Mesothelial cell of epicardium (in vitro differentiated cells): ENCODE data around the gene KIAA0930. TPM values are rescaled to one million over a fixed set of nuclear protein-coding genes. Genes with fewer than 3 reads are reported as not detected.
"Not testable (repeated sequence)": the region's sequence is repeated elsewhere in the genome, so short reads cannot be mapped to it uniquely, and the experiment has no call there.

Experiments used
- DNase-seq, 2 experiments: peaks; one replicate each; pipeline ENCODE4 v3.0.0; 2021; ENCODE audit warnings: low spot score in 2 of 2; ENCODE audit not compliant: unreplicated experiment in 2 of 2
- H3K27ac Mint-ChIP-seq: 2 replicates; pipeline ENCODE4 v1.8.0; 2021; ENCODE audit warnings: mixed read lengths
- H3K27me3 Mint-ChIP-seq: 2 replicates; pipeline ENCODE4 v1.8.0; 2021; ENCODE audit warnings: low read depth, mixed read lengths
- H3K36me3 Mint-ChIP-seq: 2 replicates; pipeline ENCODE4 v1.8.0; 2021; ENCODE audit warnings: mixed read lengths
- H3K4me1 Mint-ChIP-seq: 2 replicates; pipeline ENCODE4 v1.8.0; 2021; ENCODE audit warnings: mixed read lengths
- H3K4me3 Mint-ChIP-seq: 2 replicates; pipeline ENCODE4 v1.8.0; 2021; ENCODE audit warnings: mild to moderate bottlenecking, moderate library complexity, mixed read lengths
- H3K9me3 Mint-ChIP-seq: 2 replicates; pipeline ENCODE4 v1.8.0; 2021; ENCODE audit warnings: mixed read lengths
- total RNA-seq: library from RNA; stranded (reverse); gene quantifications from 3 replicates; pipeline ENCODE4 v1.2.1, GENCODE V29; 2021
- TF ChIP-seq, protein P1 (sequence below): fragments of 200-600 bp; sonication (generic); IDR thresholded peaks from one replicate; pipeline ENCODE4 v1.5.0; 2021; ENCODE audit warnings: antibody characterized with exemption; ENCODE audit not compliant: unreplicated experiment

KIAA0930 gene
- total RNA-seq, 1 donor from 2014 or later, result 31.1 TPM

DNA sequence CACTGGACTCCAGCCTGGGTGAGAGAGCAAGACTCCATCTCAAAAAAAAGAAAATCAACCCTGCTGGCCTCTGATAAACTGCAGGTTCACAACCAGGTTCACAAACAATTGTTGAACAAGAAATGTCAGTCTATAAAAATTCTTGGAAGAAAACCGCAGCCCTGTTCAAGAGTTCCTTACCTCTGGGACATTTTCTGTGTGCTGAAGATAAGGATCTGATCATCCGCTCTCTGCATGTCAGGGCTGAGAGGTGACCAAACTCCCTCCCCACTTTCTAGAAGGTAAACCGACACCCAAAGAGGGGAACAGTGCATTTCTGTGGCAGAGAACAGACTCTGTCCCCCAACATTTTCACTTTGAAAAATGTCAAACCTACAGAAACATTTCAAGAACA, 39.9 kb upstream of the KIAA0930 start:
- Mint-ChIP-seq H3K4me3 (no peak overlapping the region), H3K27me3 (peaks cover 31% of the 10 kb centered on the region), H3K27ac (no peak overlapping the region), H3K36me3 (no peaks in the 10 kb centered on the region), H3K9me3 (no peaks in the 10 kb centered on the region), H3K4me1 (peaks cover 10% of the 10 kb centered on the region)
- TF ChIP-seq, protein P1, sequence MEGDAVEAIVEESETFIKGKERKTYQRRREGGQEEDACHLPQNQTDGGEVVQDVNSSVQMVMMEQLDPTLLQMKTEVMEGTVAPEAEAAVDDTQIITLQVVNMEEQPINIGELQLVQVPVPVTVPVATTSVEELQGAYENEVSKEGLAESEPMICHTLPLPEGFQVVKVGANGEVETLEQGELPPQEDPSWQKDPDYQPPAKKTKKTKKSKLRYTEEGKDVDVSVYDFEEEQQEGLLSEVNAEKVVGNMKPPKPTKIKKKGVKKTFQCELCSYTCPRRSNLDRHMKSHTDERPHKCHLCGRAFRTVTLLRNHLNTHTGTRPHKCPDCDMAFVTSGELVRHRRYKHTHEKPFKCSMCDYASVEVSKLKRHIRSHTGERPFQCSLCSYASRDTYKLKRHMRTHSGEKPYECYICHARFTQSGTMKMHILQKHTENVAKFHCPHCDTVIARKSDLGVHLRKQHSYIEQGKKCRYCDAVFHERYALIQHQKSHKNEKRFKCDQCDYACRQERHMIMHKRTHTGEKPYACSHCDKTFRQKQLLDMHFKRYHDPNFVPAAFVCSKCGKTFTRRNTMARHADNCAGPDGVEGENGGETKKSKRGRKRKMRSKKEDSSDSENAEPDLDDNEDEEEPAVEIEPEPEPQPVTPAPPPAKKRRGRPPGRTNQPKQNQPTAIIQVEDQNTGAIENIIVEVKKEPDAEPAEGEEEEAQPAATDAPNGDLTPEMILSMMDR, result no peak
- no peak for DNase-seq

DNA sequence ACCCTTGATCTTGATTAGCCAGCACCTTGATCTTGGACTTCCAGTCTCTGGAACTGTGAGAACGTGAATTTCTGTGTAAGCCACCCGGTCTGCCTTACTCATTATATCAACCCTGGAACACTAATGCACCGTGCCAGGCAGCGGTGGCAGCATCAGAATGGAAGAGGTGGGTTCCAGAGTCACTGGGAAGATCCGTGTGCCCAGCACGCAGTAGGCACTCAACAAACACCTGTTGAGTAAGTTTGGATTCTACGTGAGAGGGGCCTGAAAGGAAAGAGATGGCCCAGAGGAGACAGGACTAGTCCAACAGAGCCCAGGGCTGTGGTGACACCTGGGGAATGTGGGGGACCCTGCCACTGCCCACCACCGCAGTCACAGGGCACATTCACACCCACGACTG, 37.4 kb upstream of the KIAA0930 start:
- no peak overlapping the region for H3K4me3 Mint-ChIP-seq
- peaks cover 12% of the 10 kb centered on the region for H3K27me3 Mint-ChIP-seq
- H3K36me3 Mint-ChIP-seq, result no peaks in the 10 kb centered on the region
- no peak for DNase-seq
- no peak overlapping the region for H3K27ac Mint-ChIP-seq
- no peaks in the 10 kb centered on the region for H3K9me3 Mint-ChIP-seq
- peaks cover 15% of the 10 kb centered on the region for H3K4me1 Mint-ChIP-seq
- TF ChIP-seq, protein P1, result no peak

DNA sequence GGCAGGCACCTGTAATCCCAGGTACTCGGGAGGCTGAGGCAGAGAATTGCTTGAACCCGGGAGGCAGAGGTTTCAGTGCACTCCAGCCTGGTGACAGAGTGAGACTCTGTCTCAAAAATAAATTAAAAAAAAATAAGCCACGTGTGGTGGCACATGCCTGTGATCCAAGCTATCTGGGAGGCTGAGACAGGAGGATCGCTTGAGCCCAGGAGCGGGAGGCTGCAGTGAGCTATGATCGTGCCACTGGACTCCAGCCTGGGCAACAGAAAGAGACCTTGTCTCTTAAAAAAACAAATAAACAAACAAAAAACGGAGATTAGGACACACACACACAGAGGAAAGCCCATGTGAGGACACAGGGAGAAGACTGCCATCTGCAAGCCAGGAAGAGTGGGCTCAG, 37.0 kb upstream of the KIAA0930 start:
- peaks cover 11% of the 10 kb centered on the region for H3K27me3 Mint-ChIP-seq
- H3K4me3 Mint-ChIP-seq, H3K36me3 Mint-ChIP-seq, H3K9me3 Mint-ChIP-seq, H3K27ac Mint-ChIP-seq, DNase-seq: not testable (repeated sequence)
- peaks cover 15% of the 10 kb centered on the region for H3K4me1 Mint-ChIP-seq

DNA sequence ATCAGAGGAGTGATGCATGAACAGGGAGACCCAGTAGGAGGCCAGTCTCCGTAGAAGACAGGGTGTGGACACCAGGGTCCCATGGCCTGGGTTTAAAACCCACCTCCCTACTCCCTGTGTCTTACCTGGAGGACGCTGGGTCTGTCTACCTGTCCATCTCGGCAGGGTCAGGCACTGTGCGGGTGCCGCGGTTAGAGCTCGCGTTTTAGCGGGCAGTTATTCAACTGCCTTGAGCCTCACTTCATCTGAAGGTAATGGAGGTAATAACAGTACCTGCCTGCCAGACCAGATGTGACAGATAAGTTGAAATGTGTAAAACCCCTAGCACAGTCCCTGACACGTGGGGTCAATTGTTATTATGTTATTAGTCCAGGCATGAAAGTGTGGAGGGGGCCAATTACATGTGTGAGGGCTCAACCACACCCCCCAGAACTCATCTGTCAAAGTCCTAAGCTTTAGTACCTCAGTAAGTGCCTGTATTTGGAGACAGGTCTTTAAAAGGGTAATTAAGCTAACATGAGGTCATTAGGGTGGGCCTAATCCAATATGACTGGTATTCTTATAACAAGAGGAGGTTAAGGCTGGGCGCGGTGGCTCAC, 35.9 kb upstream of the KIAA0930 start:
- Mint-ChIP-seq H3K27me3 (peaks cover 2% of the 10 kb centered on the region), H3K36me3 (no peaks in the 10 kb centered on the region), H3K4me1 (peaks cover 17% of the 10 kb centered on the region), H3K9me3 (no peaks in the 10 kb centered on the region), H3K27ac (no peak overlapping the region), H3K4me3 (no peak overlapping the region)
- TF ChIP-seq, protein P1, result no peak
- no peak for DNase-seq

DNA sequence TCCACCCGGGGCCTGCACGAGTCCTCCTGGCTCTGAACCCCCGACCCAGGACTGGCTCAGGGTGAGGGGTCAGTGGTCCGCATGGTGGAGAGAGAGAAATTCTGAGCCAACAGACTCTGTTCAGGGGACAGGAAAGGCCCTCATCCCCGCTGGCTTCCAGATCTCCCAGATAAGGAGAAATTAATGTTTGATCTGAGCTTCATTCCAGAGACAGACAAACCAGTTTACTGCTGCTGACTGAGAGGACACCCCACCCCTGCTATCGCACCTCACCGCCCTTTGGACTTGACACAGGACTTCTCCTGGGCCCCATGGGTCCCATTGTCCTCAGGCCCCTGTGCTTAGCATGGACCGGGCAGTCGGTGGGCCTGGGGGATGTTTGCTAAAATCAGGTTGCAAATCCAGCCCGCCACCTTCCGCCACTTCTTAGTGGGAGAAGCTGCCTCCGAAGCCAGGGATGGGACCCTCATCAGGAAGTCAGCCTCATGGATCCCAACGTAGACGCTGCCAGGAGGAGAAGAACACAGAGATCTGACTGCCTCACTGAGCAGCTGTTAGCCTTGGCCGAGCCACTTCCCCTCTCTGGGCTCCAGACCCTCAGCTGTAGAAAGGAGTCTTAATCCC, 32.9 kb upstream of the KIAA0930 start:
- DNase-seq, result no peak
- Mint-ChIP-seq H3K36me3 (no peaks in the 10 kb centered on the region), H3K27ac (no peak overlapping the region), H3K9me3 (no peaks in the 10 kb centered on the region), H3K4me1 (peaks cover 24% of the 10 kb centered on the region), H3K27me3 (no peaks in the 10 kb centered on the region), H3K4me3 (no peak overlapping the region)
- TF ChIP-seq, protein P1, result no peak

DNA sequence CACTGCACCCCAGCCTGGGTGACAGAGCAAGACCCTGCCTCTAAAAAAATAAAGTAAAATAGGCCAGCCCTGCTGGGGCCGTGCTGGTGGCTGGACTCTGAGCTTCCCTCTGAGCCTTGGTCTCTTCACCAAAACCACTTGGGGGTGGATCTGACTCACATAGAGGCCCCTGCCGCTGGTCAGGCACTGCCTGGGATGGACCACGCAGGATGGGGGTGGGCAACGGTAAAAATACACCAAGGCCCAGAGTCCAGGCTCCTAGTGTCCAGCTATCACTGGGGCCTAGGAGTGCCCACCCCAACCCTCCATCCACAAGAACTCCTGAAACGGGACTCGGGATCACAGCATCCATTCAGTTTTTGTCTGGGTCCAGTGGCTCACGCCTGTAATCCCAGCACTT, 31.8 kb upstream of the KIAA0930 start:
- TF ChIP-seq, protein P1, result no peak
- Mint-ChIP-seq H3K27me3 (no peaks in the 10 kb centered on the region), H3K4me3 (no peak overlapping the region), H3K9me3 (no peaks in the 10 kb centered on the region), H3K36me3 (no peaks in the 10 kb centered on the region), H3K4me1 (peaks cover 24% of the 10 kb centered on the region), H3K27ac (no peak overlapping the region)
- no peak for DNase-seq
